RKO (cell line): ENCODE measurements around the gene NCAN.
"Not testable (repeated sequence)": the region's sequence is repeated elsewhere in the genome, so short reads cannot be mapped to it uniquely, and the experiment has no call there.

Experiments
- DNase-seq: peaks from one replicate; pipeline ENCODE4 v3.0.0-alpha.2; 2016; ENCODE audit warnings: low spot score

NCAN gene

DNA sequence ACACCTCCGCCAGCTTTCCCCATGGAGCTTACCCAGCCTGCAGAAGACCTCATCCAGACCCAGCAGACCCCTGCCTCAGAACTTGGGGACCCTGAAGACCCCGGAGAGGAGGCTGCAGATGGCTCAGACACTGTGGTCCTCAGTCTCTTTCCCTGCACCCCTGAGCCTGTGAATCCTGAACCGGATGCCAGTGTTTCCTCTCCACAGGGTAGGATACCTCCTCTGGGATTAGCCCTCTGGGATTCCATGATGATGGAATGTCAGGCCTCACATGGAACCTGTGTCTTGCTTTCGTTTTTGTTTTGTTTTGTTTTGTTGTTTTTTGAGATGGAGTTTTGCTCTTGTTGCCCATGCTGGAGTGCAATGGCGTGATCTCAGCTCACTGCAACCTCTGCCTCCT, 17.8 kb upstream of the NCAN start:
- no peak for DNase-seq

DNA sequence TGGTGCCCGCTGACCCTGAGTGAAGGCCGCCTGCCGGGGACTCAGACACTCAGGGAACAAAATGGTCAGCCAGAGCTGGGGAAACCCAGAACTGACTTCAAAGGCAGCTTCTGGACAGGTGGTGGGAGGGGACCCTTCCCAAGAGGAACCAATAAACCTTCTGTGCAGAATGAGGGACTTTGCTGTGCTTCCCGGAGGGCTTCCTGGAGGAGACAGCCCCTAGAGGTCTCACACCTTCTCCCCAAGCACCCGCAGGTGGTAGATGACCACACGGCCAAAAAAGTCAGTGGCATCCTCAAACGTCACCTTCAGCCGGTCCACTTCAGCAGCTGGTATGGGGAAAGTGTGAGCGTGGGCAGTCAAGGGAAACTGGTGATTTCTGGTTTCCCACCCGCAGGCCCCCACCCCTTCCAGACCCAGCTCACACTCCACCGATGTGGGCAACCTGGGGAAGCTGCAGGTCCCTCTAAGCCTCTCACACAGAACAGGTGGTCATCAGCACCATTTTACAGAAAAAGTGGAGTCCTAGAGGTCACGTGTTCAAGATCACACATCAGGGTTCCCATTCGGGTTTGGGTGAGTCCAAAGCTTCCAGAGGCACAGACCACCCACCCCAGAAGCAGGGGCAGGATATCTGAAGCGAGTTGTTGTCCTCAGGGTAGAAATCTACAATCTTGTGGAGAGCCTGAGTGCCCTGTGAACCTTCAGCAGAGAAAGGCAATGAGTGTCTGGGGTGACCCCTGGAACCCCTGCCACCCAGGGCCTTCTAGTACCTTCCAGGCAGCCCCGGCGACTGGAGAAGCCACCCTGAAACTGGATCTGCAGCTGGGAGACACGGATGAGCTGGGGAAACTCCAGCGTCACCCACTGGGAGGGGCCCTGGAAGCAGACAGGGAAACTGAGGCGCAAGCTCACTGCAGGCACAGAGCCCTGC, 9.8 kb upstream of the NCAN start:
- DNase-seq: no peak

DNA sequence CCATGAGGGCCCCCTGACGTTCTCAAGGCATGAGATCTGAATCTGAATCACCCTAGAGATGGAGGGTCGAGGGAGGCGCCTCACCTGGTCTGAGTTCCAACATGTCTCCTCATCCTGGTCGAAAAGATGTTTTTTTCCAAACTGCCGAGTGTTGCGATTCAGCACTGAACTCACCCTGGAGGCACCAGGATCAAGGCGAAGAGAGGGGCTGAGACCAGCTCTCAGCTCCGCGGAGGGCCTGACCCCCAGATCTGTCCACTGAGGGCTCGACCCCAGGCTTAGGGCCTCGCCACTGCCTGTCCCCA, 9.1 kb upstream of the NCAN start:
- peak; percentile 37 for DNase-seq

DNA sequence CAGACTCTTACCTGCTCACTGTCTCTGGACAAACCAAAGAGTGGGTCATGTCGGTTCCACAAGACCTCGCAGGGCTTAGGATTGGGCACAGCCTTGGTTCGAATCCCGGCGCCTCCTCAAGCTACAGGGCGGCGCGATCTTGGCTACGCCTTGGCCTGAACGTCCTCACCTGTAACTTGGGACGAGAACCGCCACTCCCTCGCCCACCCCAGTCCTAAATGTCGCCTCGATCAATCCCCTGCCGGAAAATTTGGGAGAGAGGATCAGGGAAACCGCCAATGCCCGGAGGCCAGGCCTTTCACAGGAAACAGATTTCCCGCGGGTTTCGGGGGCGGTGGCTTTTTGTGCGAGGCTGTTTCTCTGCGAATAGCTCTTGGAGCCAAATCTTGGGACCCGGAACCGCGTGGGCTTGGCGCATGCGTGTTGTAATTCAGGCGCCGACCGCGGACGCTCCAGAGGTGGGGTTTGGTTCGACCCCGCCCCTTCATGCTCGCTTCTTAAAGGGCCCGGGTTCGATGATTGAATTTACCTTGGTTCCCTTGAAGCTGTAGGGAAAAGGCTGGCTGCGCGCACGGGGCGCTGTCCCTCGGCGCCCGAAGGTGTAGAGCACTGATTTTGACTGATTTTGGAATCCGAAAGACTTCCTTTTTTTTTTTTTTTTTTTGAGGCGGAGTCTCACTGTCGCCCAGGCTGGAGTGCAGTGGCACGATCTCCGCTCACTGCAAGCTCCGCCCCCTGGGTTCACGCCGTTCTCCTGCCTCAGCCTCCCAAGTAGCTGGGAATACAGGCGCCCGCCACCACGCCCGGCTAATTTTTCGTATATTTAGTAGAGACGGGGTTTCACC, 8.5 kb upstream of the NCAN start, which contains the start of gene NR2C2AP:
NR2C2AP (minus strand) TSS at position 403 of the 845 bp plus-strand sequence; CDS start at position 49, 354 bp downstream.
- peak; percentile 96 for DNase-seq

- DNase-seq: no peak
Observed at GRCh38 chr19:19204181-19204580, 7.6 kb upstream of the NCAN start.

DNA sequence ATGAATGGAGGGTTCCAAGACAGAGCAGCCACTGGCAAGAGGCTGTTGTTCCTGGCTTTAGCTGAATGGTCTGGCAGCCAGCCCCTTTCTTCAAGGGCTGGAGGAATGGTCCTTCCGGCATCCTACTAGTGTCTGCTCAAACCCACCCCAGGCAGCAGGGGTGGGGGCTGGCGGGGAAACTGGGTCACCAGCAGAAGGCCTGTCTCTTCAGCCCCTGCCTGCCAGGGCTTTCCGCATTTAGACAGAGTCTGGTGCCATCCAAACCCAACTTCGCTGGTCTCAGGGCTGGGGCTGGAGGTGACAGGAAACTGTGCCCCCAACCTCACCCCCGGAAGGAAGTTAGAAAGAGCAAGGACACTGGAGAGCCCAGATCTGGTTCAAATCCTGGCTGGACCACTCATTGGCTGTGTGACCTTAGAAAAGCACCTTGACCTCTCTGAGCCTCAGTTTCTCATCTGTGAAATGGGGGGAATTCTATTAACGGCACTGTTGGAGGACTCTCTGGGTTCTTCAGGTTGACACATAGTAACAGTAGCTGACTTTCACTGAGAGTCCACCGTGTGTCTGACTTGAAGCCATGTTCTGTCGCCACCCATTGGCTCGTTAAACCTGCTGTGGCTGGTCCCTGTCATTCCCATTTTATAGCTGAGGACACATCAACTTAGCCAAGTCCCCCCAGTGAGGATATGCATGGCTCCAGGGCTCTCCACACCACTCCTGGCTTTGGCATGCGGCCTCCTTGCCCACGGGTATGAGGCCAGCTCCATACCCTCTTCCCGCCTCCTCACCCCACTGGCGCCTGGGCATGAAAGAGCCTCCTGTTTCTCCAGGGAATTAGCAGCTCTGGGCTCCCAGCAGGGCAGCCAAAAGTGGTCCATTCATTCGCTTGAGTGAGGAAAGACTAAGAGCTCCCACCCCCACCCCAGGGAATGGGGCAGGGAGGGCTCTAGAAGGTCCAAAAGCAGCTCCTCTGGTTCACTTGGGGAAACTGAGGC, 6.0 kb upstream of the NCAN start:
- DNase-seq: no peak

DNA sequence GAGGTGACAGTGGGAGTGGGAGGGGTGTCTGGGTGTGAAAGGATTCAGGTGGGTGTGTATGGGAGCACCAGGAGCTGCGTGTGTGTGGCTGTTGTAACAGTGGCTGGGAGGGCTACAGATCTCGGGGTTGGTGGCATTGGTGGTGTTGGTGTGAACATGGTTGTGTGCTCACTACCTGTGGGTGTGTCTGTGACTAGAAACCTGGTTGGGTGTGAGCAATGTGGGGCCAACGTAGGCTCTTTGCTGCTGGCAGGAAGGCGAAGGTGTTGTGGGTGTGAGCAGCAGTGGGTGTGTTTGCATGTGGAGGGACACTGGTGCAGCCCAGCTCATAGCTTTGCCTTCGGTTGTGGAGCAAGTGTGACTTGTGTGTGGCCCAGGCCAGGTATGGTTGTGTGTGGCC, 4.8 kb upstream of the NCAN start:
- DNase-seq: no peak

GRCh38 chr19:19207637-19208572, 3.9 kb upstream of the NCAN start:
- no peak for DNase-seq

DNA sequence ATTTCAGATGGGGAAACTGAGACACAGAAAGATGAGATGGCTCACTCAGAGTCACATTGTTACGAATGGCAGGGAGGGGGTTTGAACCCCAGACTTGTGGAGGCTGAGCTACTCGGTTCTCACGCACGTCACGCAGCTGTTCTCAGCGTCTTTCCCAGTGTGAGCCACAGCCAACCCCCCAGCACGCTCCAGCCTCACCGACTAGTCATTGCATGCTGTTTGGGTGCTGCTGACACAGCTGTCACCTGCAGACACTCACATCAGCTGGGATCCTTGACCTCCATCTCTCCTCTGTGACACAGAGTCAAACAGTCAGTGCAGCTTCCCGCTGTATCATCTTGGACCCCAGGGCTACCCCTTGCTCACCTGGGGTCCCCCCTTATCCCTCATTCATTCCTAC, 2.4 kb upstream of the NCAN start:
- peak; percentile 56 for DNase-seq

GRCh38 chr19:19212916-19213315, 1.2 kb downstream of the NCAN start:
- no peak for DNase-seq

- no peak for DNase-seq
Observed at GRCh38 chr19:19213426-19214158, 1.8 kb downstream of the NCAN start.

GRCh38 chr19:19214159-19214490, 2.4 kb downstream of the NCAN start:
- no peak for DNase-seq

DNA sequence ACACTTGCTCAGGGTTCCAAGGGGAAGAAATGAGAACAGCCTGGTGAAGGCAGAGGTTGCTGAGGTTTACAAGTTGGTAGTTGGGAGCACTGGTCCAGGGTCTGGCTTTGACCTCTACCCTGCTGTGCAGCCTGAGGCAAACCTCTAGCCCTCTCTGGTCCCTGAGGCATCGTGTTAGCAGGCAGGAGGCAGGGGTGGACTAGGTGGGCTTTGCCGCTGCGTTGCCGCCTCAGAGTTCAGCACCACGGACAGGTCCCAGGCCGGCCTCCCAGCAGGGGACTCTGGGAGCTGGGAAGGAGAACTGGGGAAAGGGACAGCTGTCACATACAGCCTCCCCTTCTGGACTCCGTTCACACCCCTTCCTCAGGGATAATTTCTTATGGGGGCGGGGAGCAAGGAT, 3.1 kb downstream of the NCAN start:
- DNase-seq: peak; percentile 63

DNA sequence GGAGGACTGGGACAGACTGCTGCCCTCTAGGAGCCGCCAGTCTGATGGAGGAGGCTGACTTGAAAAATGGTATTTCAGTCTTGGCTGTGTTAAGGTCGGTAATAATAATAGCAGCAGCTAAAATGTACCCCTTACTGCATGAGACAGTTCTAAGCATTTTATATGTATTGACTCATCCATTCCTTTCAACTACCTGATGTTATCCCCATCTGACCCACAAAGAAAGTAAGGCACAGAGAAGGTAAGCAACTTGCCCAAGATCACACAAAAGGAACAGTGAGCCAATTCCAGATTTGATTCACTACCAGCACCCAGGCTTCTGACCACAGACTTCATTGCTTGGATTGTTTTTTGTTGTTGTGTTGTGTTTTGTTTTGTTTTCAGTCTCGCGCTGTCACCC, 4.0 kb downstream of the NCAN start:
- DNase-seq: no peak

GRCh38 chr19:19217099-19217498, 5.3 kb downstream of the NCAN start:
- DNase-seq: peak; percentile 66

GRCh38 chr19:19218911-19219310, 7.2 kb downstream of the NCAN start:
- DNase-seq: no peak

GRCh38 chr19:19221000-19221399, 9.2 kb downstream of the NCAN start:
- DNase-seq: not testable (repeated sequence)

GRCh38 chr19:19223060-19223459, 11.3 kb downstream of the NCAN start:
- DNase-seq: no peak

- DNase-seq: no peak
Observed at GRCh38 chr19:19223636-19224035, 11.9 kb downstream of the NCAN start.
